ENCODE data around the gene GPAM. TPM values are rescaled to one million over a fixed set of nuclear protein-coding genes. Genes with fewer than 3 reads are reported as not detected.

GPAM gene, protein sequence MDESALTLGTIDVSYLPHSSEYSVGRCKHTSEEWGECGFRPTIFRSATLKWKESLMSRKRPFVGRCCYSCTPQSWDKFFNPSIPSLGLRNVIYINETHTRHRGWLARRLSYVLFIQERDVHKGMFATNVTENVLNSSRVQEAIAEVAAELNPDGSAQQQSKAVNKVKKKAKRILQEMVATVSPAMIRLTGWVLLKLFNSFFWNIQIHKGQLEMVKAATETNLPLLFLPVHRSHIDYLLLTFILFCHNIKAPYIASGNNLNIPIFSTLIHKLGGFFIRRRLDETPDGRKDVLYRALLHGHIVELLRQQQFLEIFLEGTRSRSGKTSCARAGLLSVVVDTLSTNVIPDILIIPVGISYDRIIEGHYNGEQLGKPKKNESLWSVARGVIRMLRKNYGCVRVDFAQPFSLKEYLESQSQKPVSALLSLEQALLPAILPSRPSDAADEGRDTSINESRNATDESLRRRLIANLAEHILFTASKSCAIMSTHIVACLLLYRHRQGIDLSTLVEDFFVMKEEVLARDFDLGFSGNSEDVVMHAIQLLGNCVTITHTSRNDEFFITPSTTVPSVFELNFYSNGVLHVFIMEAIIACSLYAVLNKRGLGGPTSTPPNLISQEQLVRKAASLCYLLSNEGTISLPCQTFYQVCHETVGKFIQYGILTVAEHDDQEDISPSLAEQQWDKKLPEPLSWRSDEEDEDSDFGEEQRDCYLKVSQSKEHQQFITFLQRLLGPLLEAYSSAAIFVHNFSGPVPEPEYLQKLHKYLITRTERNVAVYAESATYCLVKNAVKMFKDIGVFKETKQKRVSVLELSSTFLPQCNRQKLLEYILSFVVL
- 3.4 and 7.8 TPM in 2 replicates for total RNA-seq

DNA sequence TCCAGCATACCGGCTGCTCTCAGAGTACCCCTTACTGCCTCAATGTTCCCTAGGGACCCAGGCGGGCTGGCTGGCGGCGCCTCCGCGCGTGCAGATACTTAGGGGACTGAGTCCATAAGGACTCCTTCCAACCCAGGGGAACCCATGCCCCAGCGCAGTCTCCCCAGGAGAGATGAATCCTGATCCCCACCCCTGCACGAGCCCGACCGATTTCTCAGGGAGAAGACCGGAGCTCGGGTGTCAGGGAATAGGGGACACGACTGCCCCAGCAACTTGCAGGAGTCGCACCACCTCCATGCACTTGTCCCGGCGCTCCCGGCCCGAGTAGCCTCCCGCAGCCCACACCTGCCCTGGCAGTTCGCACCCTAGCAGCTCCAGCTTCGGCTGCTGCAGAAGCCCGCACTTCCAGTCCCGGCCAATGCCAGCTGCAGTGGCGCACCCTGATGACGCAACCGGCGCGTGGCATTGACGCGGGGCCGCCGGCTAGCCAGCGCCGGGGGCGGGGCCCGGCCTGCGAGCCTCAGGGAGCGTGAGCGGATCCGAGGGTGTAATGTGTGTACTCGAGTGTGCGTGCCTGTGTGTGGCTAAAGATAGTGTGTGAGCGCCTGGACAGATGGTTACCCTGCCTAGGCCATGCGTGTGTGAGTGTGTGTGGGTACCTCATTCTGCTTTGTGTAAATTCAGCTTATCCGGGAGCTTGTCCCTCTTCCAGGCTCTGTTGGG, at the start of gene GPAM:
Gene GPAM (minus strand): TSS at position 437 of the 723 bp plus-strand sequence. CDS start 1,981 bp downstream, outside the sequence.

Other genes with a start within 250 kb of the GPAM start
- not detected in 2 replicates for gene TECTB, start 99.6 kb upstream of the GPAM start, total RNA-seq
- gene ACSL5, start 190.4 kb upstream of the GPAM start, total RNA-seq = 48.7 and 59.6 TPM in 2 replicates

All from dermis lymphatic vessel endothelial cell (primary cell).